GM23248 (cell line): ENCODE data around the gene C16orf95. TPM values are rescaled to one million over a fixed set of nuclear protein-coding genes. Genes with fewer than 3 reads are reported as not detected.

ENCODE experiments used
- DNase-seq: peaks from one replicate; pipeline ENCODE4 v3.0.0-alpha.2; 2015
- H2AFZ ChIP-seq: fragments of 200-600 bp; sonication (generic); 2 replicates; pipeline ENCODE4 v1.6.1; 2016; ENCODE audit warnings: antibody characterized with exemption
- H3F3A ChIP-seq: fragments of 200-600 bp; sonication (generic); 2 replicates; pipeline ENCODE4 v1.6.1; 2016; ENCODE audit warnings: mild to moderate bottlenecking, antibody characterized with exemption, mixed run types; ENCODE audit not compliant: insufficient read depth
- H3K27ac ChIP-seq: fragments of 200-600 bp; sonication (generic); 2 replicates; pipeline ENCODE4 v1.5.1; 2016; ENCODE audit warnings: mild to moderate bottlenecking
- H3K27me3 ChIP-seq: fragments of 200-600 bp; sonication (generic); replicated peaks from 2 replicates; pipeline ENCODE4 v1.6.1; 2016; ENCODE audit warnings: mild to moderate bottlenecking; ENCODE audit not compliant: insufficient read depth
- H3K36me3 ChIP-seq: fragments of 200-600 bp; sonication (generic); 2 replicates; pipeline ENCODE4 v1.6.1; 2016; ENCODE audit warnings: low read depth, mild to moderate bottlenecking
- H3K4me1 ChIP-seq: fragments of 200-600 bp; sonication (generic); 2 replicates; pipeline ENCODE4 v1.6.1; 2016; ENCODE audit warnings: mild to moderate bottlenecking; ENCODE audit not compliant: insufficient read depth
- H3K4me2 ChIP-seq: fragments of 200-600 bp; sonication (generic); one replicate; pipeline ENCODE4 v1.6.1; 2016; ENCODE audit warnings: mild to moderate bottlenecking; ENCODE audit not compliant: unreplicated experiment
- H3K4me3 ChIP-seq: fragments of 200-600 bp; sonication (generic); 2 replicates; pipeline ENCODE4 v1.5.1; 2016; ENCODE audit warnings: mild to moderate bottlenecking
- H3K79me2 ChIP-seq: fragments of 200-600 bp; sonication (generic); 2 replicates; pipeline ENCODE4 v1.6.1; 2016; ENCODE audit warnings: mild to moderate bottlenecking; ENCODE audit not compliant: insufficient read depth
- H3K9ac ChIP-seq: fragments of 200-600 bp; sonication (generic); 2 replicates; pipeline ENCODE4 v1.6.1; 2016; ENCODE audit warnings: mild to moderate bottlenecking
- H3K9me2 ChIP-seq: fragments of 200-600 bp; sonication (generic); 2 replicates; pipeline ENCODE4 v1.6.1; 2016; ENCODE audit warnings: mixed run types, mild to moderate bottlenecking, moderate library complexity; ENCODE audit not compliant: insufficient read depth
- H3K9me3 ChIP-seq: fragments of 200-600 bp; sonication (generic); one replicate; pipeline ENCODE4 v1.6.1; 2017; ENCODE audit warnings: low read depth
- H4K20me1 ChIP-seq: fragments of 200-600 bp; sonication (generic); 2 replicates; pipeline ENCODE4 v1.6.0; 2016; ENCODE audit not compliant: insufficient read depth
- EZH2 ChIP-seq: fragments of 200-600 bp; sonication (generic); IDR thresholded peaks from 2 replicates; pipeline ENCODE4 v1.6.1; 2018; ENCODE audit warnings: antibody characterized with exemption, mild to moderate bottlenecking; ENCODE audit not compliant: insufficient read depth, poor library complexity, severe bottlenecking
- EZH2phosphoT487 ChIP-seq: fragments of 200-600 bp; sonication (generic); IDR thresholded peaks from 2 replicates; pipeline ENCODE4 v1.6.1; 2018; ENCODE audit warnings: antibody characterized with exemption, moderate library complexity, mild to moderate bottlenecking, low read depth; ENCODE audit not compliant: insufficient read depth
- WGBS, 2 experiments: methylation state at CpG; one replicate each; pipeline ENCODE4 v1.1.6; 2015 to 2017; ENCODE audit warnings: low lambda C conversion rate in 2 of 2, low coverage in 1 of 2; ENCODE audit errors: missing lambda C conversion rate in 2 of 2; 5-methylcytosine and 5-hydroxymethylcytosine counted together
- in situ Hi-C: fragments of 300-500 bp; cut with MboI; formaldehyde crosslinking; loops from 2 replicates; pipeline ENCODE4 v1.15.0; 2020
- polyA plus RNA-seq: library from polyadenylated mRNA; unstranded; fragments of >200 nt; fragmentation: Nextera tagmentation; extraction: Ambion mirVana; gene quantifications from 2 replicates; pipeline ENCODE4 v1.2.1, GENCODE V29; 2016
- total RNA-seq: library from RNA; depleted of rRNA; stranded (reverse); fragments of >200 nt; shearing (Covaris generic); gene quantifications from 2 replicates; pipeline ENCODE4 v1.2.3, GENCODE V29; 2014

Gene C16orf95
- total and polyA plus RNA-seq, 2 experiments from 2014 or later: 5.1 to 9.2 TPM

DNA sequence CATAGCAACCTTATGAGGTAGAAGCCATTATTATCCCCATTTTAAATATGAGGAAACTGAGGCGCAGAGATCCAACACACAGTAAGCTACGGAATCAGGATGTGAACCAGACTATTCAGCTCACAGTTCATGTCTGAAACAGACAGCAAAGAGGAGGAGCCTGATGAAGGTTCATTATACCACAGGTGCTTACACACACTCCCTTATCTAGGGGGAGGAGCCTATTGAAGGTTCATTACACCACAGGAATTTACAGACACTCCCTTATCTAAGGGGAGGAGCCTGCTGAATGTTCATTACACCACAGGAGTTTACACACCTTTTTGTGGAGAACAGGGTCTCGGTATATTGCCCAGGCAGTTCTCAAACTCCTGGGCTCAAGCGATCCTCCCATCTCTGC is 21.9 kb downstream of the C16orf95 start:
- Histone ChIP-seq H3K79me2 (no peaks in the 10 kb centered on the region), H3K9me3 (no peaks in the 10 kb centered on the region), H3K27ac (no peak overlapping the region), H3F3A (no peaks in the 10 kb centered on the region), H3K9ac (no peak overlapping the region), H3K9me2 (no peaks in the 10 kb centered on the region), H3K27me3 (no peaks in the 10 kb centered on the region), H2AFZ (no peak overlapping the region), H3K36me3 (no peaks in the 10 kb centered on the region), H4K20me1 (no peaks in the 10 kb centered on the region; the same call in 1 of the 2 replicates), H3K4me1 (no peaks in the 10 kb centered on the region), H3K4me2 (no peak overlapping the region), H3K4me3 (no peak overlapping the region)
- 61 to 68% methylated on average over 4 of the region's 4 CpGs for WGBS, 2 experiments
- in situ Hi-C loops: no loop called here
- TF ChIP-seq EZH2phosphoT487 (no peak), EZH2 (no peak)
- no peak for DNase-seq

DNA sequence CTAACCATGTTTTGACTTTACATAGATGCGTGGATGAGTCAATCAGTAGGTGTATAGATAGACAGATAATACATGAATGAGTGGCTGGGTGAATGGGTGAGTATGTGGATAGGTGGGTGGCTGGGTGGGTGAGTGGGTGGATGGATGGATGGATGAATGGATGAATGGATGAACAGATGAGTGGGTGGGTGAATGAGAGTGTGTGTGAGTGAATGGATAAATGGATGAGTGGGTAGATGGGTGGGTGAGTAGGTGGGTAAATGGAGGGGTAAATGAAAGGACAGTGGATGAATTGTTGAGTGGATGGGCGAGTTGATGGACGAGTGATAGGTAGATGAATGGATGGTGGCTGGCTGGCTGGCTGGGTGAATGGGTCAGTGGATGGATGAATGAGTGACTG is 23.2 kb downstream of the C16orf95 start:
- 91% methylated on average over 3 of the region's 3 CpGs for WGBS, 2 experiments
- H2AFZ ChIP-seq: no peak overlapping the region
- in situ Hi-C loops: no loop called here

DNA sequence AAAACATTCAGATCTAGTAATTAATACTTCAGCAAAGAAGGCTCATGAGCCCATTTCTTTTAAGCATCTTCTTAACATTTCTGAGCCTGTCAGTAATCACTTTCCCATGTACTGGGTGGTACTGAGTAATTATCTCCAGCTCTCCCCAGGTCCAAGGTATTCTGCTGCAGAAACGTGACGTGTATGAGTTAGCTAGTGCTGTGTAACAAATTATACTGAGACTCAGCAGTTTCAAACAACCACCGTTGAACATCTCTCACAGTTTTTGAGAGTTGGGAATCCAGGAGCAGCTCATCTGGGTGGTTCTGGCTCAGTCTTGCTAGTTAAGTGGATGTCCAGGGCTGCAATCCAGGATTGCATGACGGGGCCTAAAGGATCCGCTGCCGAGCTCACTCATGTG is 25.2 kb downstream of the C16orf95 start:
- DNase-seq: no peak
- Histone ChIP-seq H3K4me3 (no peak overlapping the region), H3K9me3 (no peaks in the 10 kb centered on the region), H3K9ac (no peak overlapping the region), H4K20me1 (no peaks in the 10 kb centered on the region; the same call in 1 of the 2 replicates), H3K4me2 (no peak overlapping the region), H3K36me3 (no peaks in the 10 kb centered on the region), H3K27me3 (no peaks in the 10 kb centered on the region), H3K79me2 (no peaks in the 10 kb centered on the region), H3K9me2 (no peaks in the 10 kb centered on the region), H3K27ac (no peak overlapping the region), H2AFZ (no peak overlapping the region), H3F3A (no peaks in the 10 kb centered on the region), H3K4me1 (no peaks in the 10 kb centered on the region)
- WGBS, 2 experiments: 86 to 87% methylated on average over 6 of the region's 6 CpGs
- no peak for TF ChIP-seq EZH2
- no peak for TF ChIP-seq EZH2phosphoT487
- in situ Hi-C loops: no loop called here

More for the DNA sequence above, 23.2 kb downstream of the C16orf95 start:
- Histone ChIP-seq H3K36me3 (no peaks in the 10 kb centered on the region), H3K4me3 (no peak overlapping the region), H3K9me2 (no peaks in the 10 kb centered on the region), H3K4me1 (no peaks in the 10 kb centered on the region), H3K27me3 (no peaks in the 10 kb centered on the region), H3K27ac (no peak overlapping the region), H3K9ac (no peak overlapping the region), H3K4me2 (no peak overlapping the region), H3F3A (no peaks in the 10 kb centered on the region), H4K20me1 (no peaks in the 10 kb centered on the region; the same call in 1 of the 2 replicates), H3K9me3 (no peaks in the 10 kb centered on the region), H3K79me2 (no peaks in the 10 kb centered on the region)
- no peak for DNase-seq
- TF ChIP-seq EZH2 (no peak), EZH2phosphoT487 (no peak)

DNA sequence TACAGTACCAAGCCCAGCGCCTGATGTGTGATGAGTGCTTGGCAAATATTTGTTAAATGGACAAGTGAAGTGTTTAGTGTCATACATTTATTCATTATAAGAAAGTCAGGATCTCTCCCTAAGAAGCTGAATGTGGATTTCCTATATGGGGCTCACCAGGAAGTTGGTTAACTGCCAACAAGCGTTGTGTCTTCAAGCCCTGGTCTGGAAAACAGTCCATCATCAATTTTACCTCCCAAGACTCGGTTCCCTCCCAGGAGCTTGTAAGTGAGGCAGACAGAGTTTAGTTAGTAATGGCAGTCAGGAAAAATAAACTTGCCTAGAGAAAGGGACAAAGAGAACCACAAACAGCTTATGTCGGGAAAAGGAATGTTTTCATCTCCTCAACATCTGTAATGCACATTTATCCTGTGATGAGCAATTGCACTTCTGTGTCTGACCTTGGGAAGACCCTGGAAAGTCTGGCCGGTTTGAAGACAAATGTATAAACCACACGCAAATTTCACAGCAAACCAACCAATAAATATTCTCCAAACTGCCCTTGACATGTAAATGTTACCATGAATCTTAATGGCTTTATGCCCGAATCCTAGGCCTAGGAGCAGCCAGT is 28.3 kb downstream of the C16orf95 start:
- Histone ChIP-seq H3F3A (no peaks in the 10 kb centered on the region), H3K4me1 (no peaks in the 10 kb centered on the region), H3K9me3 (no peaks in the 10 kb centered on the region), H3K4me3 (no peak overlapping the region), H3K9me2 (no peaks in the 10 kb centered on the region), H3K27ac (no peak overlapping the region), H3K9ac (no peak overlapping the region), H3K27me3 (no peaks in the 10 kb centered on the region), H3K79me2 (no peaks in the 10 kb centered on the region), H4K20me1 (no peaks in the 10 kb centered on the region), H2AFZ (no peak overlapping the region), H3K4me2 (no peak overlapping the region), H3K36me3 (no peaks in the 10 kb centered on the region)
- in situ Hi-C loops: loop anchor here (5.0 kb wide), 1 partner anchor 722 kb away; the partner anchor contains the start of gene FOXC2
- 24 to 25% methylated on average over 7 of the region's 7 CpGs for WGBS, 2 experiments
- TF ChIP-seq EZH2 (no peak), EZH2phosphoT487 (no peak)
- DNase-seq: peak; percentile 8
